ENCODE results near the gene ZNF599. TPM values are rescaled to one million over a fixed set of nuclear protein-coding genes. Genes with fewer than 3 reads are reported as not detected.

Gene ZNF599
- total and polyA plus RNA-seq, 2 of the 13 experiments (the other 11 are each of a cell fraction or from before 2014, with no cell fraction given), result 5.8 to 7.3 TPM

- no peak; the same call in 1 of the 2 replicates for TF ChIP-seq ZBTB4 (CRISPR knock-in tag; IDR thresholded peaks at IDR 0.05; ENCODE audit: borderline replicate concordance)
- TF ChIP-seq ZNF24 (IDR thresholded peaks at IDR 0.05), result no peak
- no peak for TF ChIP-seq ZNF224 (CRISPR knock-in tag; IDR thresholded peaks at IDR 0.05)
- TF ChIP-seq, protein P1, sequence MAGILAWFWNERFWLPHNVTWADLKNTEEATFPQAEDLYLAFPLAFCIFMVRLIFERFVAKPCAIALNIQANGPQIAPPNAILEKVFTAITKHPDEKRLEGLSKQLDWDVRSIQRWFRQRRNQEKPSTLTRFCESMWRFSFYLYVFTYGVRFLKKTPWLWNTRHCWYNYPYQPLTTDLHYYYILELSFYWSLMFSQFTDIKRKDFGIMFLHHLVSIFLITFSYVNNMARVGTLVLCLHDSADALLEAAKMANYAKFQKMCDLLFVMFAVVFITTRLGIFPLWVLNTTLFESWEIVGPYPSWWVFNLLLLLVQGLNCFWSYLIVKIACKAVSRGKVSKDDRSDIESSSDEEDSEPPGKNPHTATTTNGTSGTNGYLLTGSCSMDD (CRISPR knock-in tag; IDR thresholded peaks at IDR 0.05), result no peak
- TF ChIP-seq KDM1A (CRISPR knock-in tag; IDR thresholded peaks at IDR 0.05), result no peak
- TF ChIP-seq PHB2 (IDR thresholded peaks at IDR 0.05; ENCODE audit: partially characterized antibody), result no peak
- TF ChIP-seq ZNF501 (CRISPR knock-in tag; IDR thresholded peaks at IDR 0.05), result peak; percentile 85
- TF ChIP-seq, protein P2, sequence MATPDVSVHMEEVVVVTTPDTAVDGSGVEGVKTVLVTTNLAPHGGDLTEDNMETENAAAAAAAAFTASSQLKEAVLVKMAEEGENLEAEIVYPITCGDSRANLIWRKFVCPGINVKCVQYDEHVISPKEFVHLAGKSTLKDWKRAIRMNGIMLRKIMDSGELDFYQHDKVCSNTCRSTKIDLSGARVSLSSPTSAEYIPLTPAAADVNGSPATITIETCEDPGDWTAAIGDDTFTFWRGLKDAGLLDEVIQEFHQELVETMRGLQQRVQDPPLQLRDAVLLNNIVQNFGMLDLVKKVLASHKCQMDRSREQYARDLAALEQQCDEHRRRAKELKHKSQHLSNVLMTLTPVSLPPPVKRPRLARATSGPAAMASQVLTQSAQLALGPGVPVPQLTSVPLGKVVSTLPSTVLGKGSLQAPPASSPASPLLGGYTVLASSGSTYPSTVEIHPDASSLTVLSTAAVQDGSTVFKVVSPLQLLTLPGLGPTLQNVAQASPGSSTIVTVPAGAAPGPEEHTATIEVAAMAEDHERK (CRISPR knock-in tag; IDR thresholded peaks at IDR 0.05; ENCODE audit: low read depth), result no peak
- TF ChIP-seq KDM5A (IDR thresholded peaks at IDR 0.05; ENCODE audit: borderline replicate concordance, low read length), result peak; percentile 70; the same call in 1 of the 2 replicates
- TF ChIP-seq, protein P3, sequence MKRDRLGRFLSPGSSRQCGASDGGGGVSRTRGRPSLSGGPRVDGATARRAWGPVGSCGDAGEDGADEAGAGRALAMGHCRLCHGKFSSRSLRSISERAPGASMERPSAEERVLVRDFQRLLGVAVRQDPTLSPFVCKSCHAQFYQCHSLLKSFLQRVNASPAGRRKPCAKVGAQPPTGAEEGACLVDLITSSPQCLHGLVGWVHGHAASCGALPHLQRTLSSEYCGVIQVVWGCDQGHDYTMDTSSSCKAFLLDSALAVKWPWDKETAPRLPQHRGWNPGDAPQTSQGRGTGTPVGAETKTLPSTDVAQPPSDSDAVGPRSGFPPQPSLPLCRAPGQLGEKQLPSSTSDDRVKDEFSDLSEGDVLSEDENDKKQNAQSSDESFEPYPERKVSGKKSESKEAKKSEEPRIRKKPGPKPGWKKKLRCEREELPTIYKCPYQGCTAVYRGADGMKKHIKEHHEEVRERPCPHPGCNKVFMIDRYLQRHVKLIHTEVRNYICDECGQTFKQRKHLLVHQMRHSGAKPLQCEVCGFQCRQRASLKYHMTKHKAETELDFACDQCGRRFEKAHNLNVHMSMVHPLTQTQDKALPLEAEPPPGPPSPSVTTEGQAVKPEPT (CRISPR knock-in tag; IDR thresholded peaks at IDR 0.05; ENCODE audit: low read depth), result no peak
- TF ChIP-seq, protein P4, sequence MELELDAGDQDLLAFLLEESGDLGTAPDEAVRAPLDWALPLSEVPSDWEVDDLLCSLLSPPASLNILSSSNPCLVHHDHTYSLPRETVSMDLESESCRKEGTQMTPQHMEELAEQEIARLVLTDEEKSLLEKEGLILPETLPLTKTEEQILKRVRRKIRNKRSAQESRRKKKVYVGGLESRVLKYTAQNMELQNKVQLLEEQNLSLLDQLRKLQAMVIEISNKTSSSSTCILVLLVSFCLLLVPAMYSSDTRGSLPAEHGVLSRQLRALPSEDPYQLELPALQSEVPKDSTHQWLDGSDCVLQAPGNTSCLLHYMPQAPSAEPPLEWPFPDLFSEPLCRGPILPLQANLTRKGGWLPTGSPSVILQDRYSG (CRISPR knock-in tag; IDR thresholded peaks at IDR 0.05), result no peak
- TF ChIP-seq ZNF773 (CRISPR knock-in tag; IDR thresholded peaks at IDR 0.05; ENCODE audit: borderline replicate concordance), result 0 out of 2 replicates have a peak, but pooled peaks have one; percentile 59
- no peak for TF ChIP-seq GRHL1 (CRISPR knock-in tag; conservative IDR thresholded peaks at IDR 0.05)
- TF ChIP-seq JUND (CRISPR knock-in tag; IDR thresholded peaks at IDR 0.05), result 0 out of 2 replicates have a peak, but pooled peaks have one; percentile 34
- peak; percentile 63; the same call in 1 of the 2 replicates for TF ChIP-seq MTA1 (CRISPR knock-in tag; IDR thresholded peaks at IDR 0.05; ENCODE audit: borderline replicate concordance)
- TF ChIP-seq ZNF577 (CRISPR knock-in tag; IDR thresholded peaks at IDR 0.05; ENCODE audit: borderline replicate concordance, low read depth), result no peak
- peak; percentile 85 for TF ChIP-seq DMAP1 (CRISPR knock-in tag; IDR thresholded peaks at IDR 0.05)
These were observed 39.1 kb downstream of the ZNF599 start, which contains the start of gene ZNF181 (continued) for GRCh38 chr19:34733746-34734536.

All from HepG2 (cell line).